UCSD-AML1 (cell line): Measurements from ENCODE around the gene ART1.
"Not testable (repeated sequence)": the region's sequence is repeated elsewhere in the genome, so short reads cannot be mapped to it uniquely, and the experiment has no call there.

Experiments used
- DNase-seq: peaks from one replicate; lab custom pipeline; 2025; ENCODE audit not compliant: unreplicated experiment; lab: John Stamatoyannopoulos, UW

Gene ART1, protein sequence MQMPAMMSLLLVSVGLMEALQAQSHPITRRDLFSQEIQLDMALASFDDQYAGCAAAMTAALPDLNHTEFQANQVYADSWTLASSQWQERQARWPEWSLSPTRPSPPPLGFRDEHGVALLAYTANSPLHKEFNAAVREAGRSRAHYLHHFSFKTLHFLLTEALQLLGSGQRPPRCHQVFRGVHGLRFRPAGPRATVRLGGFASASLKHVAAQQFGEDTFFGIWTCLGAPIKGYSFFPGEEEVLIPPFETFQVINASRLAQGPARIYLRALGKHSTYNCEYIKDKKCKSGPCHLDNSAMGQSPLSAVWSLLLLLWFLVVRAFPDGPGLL

DNA sequence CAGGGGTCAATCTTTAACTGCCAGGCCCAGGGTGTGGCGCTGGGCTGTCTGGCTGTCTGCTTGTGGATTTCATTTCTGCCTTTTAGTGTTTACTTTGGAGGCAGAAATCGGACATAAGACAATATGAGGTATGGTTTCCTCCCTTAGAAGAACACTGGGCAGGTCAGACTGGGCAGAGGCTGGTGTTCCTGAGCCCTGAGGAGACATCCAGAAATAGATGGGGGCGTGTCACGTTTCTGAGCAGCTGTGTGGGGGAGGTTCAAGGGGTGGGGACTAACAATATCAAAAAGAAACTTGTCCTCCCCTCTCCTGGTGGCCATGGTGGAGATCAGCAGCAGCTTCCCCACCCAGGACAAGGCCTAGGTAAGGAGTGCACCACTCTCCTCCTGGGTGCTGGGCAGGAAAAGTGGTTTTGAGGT is at the start of gene ART1:
ART1 (plus strand) TSS at position 312 of the 419 bp plus-strand sequence. CDS start 14,086 bp downstream, outside the sequence.
- no peak for DNase-seq

DNA sequence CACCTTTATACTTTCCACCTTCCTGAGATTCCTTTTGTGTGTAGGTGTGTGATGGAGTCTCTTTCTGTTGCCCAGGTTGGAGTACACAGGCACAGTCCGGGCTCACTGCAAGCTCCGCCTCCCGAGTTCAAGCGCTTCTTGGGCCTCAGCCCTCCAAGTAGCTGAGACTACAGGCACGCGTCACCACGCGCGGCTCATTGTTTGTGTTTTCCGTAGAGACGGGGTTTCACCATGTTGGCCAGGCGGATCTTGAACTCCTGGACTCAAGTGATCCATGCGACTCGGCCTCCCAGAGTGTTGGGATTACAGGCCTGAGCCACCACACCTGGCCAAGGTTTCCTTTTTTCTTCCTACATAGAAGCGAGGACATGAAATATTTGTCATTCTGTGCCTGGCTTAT is 47.2 kb upstream of the ART1 start:
- not testable (repeated sequence) for DNase-seq

DNA sequence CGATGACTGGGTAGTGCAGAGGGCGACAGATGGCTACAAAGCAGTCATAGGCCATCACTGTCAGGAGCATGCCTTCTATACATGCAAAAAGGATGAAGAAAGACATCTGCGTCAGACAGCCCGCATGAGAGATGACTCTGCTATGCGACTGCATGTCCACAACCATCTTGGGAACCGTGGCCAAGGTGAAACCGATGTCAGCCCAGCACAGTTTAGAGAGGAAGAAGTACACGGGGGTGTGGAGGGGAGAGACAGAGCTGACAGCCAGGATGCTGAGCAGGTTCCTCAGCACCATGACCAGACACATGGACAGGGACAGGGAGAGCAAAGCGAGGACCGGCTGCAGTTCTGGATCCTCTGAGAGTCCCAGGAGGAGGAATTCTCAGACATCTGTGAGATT is 44.7 kb upstream of the ART1 start:
- not testable (repeated sequence) for DNase-seq

DNA sequence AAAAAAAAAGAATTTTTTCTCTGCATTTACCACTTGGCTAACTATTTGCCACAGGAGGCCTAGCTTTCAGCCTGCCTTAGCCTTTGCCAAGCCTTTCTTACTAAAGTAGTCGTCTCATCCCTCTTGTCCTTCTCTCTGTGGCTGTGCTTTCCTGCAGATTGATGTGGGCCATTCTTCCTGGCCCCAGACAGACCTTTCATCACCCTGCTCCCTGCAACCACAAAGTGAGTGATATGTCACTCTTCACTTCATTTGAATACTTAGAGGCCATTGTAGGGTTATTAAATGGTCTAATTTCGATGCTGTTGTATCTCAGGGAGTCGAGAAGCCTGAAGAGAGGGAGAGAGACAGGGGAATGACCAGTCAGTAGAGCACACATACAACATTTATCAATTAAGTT is 40.8 kb upstream of the ART1 start:
- no peak for DNase-seq

DNA sequence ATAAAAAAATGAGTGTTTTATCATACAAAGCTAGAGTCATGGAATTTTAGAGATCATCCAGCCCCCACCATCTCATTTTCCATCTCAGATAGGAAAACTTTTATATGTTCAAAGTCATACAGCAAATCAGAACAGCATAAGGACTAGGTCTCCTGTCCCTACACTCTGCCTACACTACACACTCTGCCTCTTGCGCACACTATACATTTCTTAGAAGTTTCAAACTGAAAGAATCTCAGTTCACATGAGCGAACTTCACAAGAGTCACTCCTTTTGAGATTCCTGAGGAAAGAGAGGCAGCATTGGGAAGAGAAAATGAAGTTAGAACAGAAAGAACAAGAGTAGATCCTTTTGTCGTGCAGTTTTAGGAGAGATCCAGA is 39.7 kb upstream of the ART1 start:
- no peak for DNase-seq

DNA sequence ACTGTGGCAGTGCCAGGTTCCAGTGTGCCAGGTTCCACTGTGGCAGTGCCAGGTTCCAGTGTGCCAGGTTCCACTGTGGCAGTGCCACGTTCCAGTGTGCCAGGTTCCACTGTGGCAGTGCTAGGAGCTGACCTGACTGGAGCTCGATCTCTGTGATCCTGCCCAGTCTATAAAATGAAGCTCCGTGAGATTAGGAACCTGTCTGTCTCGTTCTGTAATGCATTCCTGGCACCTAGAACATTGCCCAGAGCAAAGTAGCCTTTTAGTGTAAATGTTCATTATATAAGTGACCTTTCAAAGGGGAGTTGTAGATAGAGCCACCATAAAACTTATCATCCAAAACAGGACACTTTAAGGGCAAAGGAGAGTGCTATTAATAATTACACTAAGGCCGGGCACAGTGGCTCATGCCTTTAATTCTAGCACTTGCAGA is 39.1 kb upstream of the ART1 start:
- no peak for DNase-seq

DNA sequence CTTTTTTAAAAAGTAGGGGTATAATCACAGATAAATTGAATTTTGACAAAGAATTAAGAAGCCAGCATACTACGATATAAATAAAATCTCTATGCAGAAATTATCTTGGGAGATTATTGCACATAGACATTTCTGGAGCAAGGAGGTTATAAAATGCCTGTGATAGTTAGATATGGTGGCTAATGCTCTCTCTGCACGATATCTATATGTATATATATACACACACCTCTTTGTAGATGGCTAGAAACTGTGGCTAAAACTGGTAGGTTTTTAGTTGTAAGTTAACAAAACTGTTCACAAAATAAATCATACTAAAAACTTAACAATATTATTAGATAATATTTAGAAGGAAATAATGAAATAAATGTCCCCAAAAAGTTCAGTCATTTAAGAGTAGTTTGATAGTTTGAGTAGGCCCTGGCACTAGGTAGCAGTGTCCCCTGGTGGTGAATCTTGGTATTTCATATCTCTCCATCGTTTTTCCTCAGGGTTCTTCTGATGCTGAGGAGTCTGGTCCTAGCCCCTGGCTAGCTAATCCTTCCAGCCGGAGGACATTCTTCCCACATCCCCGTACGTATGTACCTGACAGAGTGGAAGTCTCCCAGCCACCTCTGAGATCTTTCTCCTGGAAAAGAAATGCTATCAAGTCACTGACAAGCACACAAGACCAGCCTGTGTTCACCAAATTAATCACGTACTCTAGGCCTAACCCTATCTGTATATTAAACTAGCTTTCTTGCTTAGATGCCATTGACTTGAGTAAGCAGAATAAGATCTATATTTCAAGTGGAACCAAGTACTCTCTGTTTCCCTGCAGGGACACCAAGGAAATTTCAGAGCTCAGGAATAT is 35.3 kb upstream of the ART1 start:
- DNase-seq = no peak

DNA sequence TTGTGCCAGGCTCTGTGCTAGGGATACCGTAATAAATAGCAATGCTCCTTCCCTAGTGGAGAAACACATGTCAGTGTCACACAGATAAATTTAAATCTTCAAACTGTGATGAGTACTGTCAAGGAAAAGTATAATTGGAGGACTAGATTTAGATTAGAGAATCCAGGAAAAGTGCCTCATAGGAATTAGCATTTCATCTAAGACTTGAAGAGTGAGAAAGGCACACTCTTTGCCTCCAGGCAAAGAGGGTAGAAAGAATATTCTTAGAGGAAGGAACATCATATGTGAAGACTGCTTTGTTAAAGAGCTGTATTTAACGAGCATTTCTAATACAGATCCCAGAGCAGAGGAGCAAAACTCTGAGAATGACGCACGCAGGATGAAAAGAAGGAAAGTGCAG is 34.1 kb upstream of the ART1 start:
- no peak for DNase-seq

DNA sequence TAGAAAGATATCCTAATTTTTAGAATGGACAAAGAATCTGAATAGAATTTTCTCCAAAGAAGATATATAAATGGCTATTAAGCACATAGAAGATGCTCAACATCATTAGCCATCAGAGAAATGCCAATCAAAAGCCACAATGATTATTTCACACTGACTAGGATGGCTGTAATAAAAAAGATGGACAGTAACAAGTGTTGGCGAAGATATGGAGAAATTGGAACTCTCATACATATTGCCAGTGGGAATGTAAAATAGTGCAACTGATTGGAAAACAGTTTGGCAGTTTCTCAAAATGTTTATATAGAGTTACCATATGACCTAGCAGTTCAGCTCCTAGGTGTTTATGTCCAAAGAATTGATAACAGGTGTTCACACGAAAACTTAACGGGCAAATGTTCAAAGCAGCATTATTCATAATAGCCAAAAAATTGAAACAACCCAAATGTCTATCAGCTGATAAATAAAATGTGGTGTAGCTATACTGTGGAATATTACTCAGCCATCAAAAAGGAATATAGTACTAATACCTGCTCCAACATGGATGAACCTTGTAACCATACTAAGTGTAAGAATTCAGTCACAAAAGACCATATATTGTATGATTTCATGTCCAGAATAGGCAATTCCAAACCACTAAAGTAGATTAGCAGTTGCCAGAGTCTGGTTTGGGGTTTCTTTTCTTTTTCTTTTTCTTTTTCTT is 32.8 kb upstream of the ART1 start:
- no peak for DNase-seq

DNA sequence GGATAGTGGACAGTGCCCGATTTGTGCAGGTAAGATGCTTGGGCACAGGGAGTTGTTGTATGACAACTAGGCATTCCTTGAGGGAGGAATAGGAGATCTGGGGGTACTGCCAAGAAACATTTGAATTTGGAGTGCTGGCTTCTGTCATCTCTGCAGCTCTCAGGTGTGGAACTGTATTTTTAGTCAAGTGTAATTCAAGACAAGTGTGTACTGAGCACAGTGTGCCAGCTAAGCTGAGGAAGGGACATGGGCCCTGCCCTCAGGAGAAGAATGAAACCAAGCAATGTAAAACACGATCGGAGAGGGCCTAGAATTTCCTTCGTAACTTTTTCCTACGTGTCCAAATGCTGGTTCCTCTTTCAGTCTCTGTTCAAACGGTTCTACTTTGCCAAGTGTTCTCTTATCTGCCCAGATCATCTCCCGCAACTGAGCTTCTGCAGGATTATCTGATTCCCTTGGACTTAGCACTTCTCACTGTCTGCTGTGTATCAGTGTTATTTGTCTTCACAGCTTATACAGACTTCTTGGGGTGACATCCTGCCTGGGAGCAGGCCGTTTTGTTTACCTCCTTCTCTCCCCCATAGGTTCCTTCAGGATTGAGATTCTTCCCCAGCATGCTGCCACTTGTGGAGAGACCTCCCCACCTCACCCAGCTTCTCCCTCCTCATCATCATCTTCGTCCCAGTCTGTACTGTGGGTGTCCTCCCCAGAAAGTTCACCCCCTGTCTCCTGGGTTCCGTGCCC is 30.8 kb upstream of the ART1 start:
- DNase-seq = no peak

DNA sequence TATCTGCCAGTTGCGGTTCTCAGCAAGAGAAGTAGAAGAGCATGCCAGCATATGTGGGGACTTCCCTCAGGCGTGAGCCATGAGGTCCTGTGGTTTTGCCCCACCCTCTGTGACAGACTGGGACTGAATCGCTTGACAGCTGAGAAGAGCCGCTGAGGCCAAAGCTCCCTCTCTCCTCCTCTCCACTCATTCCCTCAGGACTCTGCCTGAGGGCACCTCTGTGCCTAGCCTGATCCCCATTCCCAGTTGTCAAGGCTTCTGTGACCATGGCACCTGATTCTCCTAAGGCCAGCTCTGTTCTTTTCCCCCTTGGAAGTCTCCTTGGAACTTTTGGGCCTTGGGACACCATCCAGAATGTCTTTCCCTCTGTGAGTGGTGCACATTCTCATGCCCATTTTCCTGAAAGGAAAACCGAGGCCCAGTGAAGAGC is 30.2 kb upstream of the ART1 start:
- DNase-seq = peak; percentile 69

DNA sequence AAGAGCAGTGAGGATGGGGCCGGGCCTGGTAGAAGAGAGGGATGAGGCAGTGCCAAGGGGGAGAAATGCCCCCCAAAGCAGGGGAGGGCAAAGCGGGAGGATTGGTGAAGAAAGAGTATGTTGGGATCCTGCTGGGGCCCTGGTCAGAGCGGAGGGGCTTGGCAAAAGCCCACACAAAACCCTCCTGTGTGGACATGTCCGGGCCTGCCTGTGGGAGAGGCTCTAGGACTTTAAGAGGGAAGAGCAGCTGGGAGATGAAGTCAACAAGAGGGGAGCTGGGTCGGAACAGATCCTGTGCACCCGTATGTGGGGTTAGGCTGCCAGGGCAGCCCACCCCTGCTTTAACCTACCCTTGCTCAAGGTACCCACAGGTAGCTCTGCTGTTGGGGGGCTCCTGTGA is 28.9 kb upstream of the ART1 start:
- DNase-seq = no peak

DNA sequence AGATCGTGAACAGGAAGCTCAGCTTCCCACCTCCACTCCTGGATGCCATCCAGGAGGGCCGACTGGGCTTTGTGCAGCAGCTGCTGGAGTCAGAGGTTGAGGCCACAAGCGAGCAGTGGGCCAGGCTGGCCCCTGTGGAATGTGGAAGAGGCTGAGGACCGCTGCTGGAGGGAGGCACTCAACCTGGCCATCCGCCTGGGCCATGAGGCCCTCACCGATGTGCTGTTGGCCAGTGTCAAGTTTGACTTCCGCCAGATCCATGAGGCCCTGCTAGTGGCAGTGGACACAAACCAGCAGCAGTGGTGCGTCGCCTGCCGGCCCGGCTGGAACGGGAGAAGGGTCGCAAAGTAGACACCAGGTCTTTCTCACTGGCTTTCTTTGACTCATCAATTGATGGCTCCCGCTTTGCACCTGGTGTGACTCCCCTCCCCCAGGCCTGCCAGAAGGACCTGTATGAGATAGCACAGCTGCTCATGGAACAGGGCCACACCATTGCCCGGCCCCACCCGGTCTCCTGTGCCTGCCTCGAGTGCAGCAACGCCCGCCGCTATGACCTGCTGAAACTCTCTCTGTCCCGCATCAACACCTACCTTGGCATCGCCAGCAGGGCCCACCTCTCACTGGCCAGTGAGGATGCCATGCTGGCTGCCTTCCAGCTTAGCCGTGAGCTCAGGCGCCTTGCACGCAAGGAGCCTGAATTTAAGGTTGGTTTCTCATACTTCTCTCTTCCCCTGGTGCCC is 28.0 kb upstream of the ART1 start:
- DNase-seq = no peak

DNA sequence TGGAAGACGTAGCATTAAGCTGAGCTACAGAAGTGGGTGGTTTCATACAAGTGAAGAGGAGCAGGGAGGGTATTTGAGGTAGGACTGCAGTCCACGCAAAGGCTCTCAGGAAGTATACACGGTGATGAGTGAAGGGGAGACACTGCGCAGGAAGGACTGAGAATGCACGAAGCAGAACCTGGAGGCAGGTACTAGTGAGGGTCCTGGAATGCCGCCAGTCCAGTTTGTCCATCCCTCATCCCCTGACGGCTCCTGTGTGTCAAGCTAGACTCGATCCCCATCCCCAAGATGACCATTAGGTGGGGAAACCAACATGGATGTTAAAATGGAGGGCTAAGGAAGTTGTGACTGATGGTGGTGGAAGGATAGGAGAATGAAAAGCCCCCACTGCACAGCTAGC is 26.9 kb upstream of the ART1 start:
- no peak for DNase-seq

DNA sequence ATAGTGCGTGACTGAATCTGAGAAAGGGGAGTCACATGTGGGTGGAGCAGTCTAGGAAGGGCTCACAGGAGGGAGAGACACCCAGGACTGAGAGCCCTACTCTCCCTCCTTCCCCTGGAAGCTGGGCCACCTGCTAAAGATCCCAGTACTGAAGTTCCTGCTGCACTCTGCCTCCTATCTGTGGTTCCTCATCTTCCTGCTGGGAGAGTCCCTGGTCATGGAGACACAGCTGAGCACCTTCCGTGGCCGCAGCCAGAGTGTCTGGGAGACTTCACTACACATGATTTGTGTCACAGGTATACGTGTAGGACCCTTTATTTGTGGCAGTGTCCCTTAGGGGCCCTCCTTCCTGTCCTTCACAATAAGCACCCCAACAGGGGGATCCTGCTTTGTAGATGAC is 22.4 kb upstream of the ART1 start:
- no peak for DNase-seq

DNA sequence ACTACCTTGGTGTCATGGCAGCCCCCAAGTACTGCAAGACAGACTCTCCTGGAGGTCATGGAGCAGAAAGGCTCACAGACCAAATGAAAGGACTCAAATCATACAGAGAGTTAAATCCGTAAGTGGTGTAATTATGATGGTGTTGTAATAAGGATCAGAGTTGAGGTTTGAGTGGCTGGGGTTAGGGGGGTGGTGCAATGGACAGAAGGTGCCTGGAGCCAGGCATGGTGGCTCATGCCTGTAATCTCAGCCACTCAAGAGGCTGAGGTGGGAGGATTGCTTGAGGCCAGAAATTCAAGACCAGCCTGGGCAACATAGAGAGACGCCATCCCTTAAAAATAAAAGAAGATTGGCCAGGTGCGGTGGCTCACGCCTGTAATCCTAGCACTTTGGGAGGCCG is 21.8 kb upstream of the ART1 start:
- DNase-seq = no peak

DNA sequence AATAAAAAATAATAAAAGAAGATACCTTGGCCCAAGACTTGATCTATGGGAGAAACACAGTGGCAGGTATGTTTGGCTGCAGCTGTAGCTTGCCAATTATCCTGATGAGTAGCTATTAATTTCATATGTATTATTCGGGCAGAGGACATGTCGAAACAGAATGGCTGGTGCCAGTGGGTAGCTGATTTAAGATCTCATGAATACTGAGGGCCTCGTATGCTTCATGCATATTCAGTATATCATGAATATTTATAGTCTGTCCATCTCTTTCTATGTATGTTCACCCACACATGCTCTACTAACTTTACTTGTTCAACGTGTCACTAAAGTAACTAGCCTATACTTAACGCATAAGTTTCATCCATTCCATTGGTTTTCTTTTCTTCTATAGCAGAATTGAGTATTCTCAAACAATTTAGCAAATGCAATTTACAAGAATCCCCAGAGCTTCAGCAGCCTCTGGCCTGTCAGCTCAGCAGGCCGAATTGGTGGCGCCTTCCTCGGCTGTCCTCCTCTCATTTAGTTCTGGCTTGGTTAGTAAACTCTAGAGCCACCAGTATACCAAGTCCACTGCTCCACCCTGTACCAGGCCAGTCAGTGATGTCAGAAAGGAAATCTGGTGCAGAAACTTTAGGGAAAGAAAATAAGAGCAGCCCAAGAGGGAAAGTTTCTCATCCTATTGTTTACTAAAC is 21.0 kb upstream of the ART1 start:
- DNase-seq = no peak

DNA sequence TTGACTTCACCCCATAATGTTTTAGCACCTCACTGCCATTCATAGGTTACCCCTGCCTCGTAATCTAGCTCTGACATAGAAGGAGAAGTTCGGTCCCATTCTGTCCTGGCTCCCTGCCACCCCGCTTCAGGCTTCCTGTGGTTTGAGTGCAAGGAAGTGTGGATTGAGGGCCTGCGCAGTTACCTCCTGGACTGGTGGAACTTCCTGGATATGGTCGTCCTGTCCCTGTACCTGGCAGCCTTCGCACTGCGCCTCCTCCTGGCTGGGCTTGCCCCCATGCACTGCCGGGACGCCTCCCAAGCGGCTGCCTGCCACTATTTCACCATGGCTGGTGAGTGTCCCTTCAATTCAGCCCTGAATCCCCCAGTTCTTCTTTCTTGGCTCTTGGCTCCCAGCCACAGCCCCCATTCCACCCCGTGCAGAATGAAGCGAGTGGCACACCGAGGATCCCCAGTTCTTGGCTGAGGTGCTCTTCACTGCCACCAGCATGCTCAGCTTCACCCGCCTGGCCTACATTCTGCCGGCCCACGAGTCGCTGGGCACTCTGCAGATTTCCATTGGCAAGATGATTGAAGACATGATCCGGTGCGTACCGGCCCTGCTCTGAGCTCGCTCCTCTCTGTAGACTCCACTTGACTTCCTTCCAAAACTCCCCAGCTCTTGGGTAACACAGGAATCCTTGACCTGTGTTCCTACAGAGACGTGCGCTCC is 18.5 kb upstream of the ART1 start:
- peak; percentile 89 for DNase-seq

DNA sequence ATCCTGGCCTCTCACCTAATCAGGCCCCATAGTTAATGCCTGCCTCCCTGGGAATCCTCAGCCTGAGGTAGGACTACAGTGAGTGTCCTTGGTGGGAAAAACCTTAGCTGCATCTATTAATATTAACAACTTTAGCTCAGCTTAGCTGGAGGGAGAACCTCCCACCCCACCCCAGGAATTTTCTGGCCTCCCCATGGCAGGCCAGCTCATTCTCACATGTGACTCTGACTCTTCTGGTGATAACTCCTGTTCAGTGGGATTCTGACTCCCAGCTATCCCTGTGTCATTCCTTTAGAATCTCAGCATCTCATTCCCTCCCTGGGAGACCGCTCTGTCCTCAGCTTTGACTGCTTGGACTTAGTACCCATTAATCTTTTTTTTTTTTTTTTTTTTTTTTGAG is 17.6 kb upstream of the ART1 start:
- DNase-seq = no peak
